GM23248 (cell line): Measurements from ENCODE around the gene AASDH.
"Not testable (repeated sequence)": the region's sequence is repeated elsewhere in the genome, so short reads cannot be mapped to it uniquely, and the experiment has no call there.

ENCODE experiments used
- EZH2 ChIP-seq: fragments of 200-600 bp; sonication (generic); IDR thresholded peaks from 2 replicates; pipeline ENCODE4 v1.6.1; 2018; ENCODE audit warnings: antibody characterized with exemption, mild to moderate bottlenecking; ENCODE audit not compliant: insufficient read depth, poor library complexity, severe bottlenecking
- EZH2phosphoT487 ChIP-seq: fragments of 200-600 bp; sonication (generic); IDR thresholded peaks from 2 replicates; pipeline ENCODE4 v1.6.1; 2018; ENCODE audit warnings: antibody characterized with exemption, moderate library complexity, mild to moderate bottlenecking, low read depth; ENCODE audit not compliant: insufficient read depth

DNA sequence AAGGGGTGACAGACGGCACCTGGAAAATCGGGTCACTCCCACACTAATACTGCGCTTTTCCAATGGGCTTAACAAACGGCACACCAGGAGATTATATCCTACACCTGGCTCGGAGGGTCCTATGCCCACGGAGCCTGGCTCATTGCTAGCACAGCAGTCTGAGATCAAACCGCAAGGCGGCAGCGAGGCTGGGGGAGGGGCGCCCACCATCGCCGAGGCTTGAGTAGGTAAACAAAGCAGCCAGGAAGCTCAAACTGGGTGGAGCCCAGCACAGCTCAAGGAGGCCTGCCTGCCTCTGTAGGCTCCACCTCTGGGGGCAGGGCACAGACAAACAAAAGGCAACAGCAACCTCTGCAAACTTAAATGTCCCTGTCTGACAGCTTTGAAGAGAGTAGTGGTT lies 24.3 kb downstream of the AASDH start:
- TF ChIP-seq EZH2, EZH2phosphoT487: not testable (repeated sequence)
